Measurements from ENCODE around the gene KCNK13. TPM values are rescaled to one million over a fixed set of nuclear protein-coding genes. Genes with fewer than 3 reads are reported as not detected.
A peak's percentile ranks its signal among the peaks of the same experiment; 100 is the strongest.

KCNK13 gene
- total RNA-seq, 2 donors from 2014 or later, result 0.50 to 0.61 TPM

DNA sequence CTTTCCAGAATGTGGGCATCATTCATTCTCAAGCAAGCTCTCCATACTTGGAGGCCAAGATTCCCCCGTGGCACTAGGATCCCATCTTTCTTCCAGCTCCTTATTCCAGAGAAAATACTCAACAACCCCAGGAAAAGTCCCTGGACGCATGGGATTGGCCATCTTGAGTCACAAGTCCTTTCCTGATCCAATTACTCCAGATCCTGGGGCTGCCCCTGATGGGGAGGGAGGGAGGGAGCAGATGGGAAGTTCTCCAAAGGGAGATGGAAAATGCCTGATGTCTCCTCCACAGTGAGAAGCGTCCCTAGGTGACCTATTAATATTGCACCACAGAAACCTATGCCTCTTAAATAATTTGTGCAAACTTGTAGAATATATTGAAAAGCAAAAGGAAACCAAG, 12.4 kb upstream of the KCNK13 start:
- no peak for ATAC-seq
- no peak overlapping the region for H3K27ac Mint-ChIP-seq
- H3K27me3 Mint-ChIP-seq, result peaks cover 26 to 35% of the 10 kb centered on the region in 2 donors
- H3K4me1 Mint-ChIP-seq (ENCODE audit: low read depth in 2 of 2), result no peaks in the 10 kb centered on the region
- no peaks in the 10 kb centered on the region for H3K36me3 Mint-ChIP-seq
- no peaks in the 10 kb centered on the region for H3K9me3 Mint-ChIP-seq
- H3K4me3 Mint-ChIP-seq, result no peak overlapping the region
- DNase-seq (ENCODE audit: low spot score), result no peak

DNA sequence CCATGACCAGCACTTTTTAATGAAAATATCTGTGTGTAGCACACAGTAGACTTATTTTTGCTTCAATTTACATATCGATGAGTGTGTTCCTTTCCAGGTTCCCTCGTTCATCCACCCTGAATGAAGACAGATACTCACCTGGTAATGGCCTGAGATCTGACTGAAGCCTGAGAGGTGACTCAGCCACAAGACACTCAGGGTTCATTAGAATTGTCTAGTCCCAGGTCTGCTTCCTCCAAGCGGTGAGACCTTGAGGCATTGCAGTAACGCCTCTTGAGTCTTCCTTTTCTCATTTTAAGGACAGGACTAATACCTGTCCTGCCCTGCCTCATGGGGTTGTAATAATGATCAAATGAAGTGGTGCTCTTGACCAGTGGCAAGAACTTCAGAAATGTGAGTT, 11.5 kb upstream of the KCNK13 start:
- no peaks in the 10 kb centered on the region for H3K9me3 Mint-ChIP-seq
- no peaks in the 10 kb centered on the region for H3K4me1 Mint-ChIP-seq (ENCODE audit: low read depth in 2 of 2)
- no peaks in the 10 kb centered on the region for H3K36me3 Mint-ChIP-seq
- ATAC-seq (no peak), DNase-seq (ENCODE audit: low spot score) (no peak)
- no peak overlapping the region for H3K27ac Mint-ChIP-seq
- no peak overlapping the region for H3K4me3 Mint-ChIP-seq
- peaks cover 33 to 43% of the 10 kb centered on the region in 2 donors for H3K27me3 Mint-ChIP-seq

DNA sequence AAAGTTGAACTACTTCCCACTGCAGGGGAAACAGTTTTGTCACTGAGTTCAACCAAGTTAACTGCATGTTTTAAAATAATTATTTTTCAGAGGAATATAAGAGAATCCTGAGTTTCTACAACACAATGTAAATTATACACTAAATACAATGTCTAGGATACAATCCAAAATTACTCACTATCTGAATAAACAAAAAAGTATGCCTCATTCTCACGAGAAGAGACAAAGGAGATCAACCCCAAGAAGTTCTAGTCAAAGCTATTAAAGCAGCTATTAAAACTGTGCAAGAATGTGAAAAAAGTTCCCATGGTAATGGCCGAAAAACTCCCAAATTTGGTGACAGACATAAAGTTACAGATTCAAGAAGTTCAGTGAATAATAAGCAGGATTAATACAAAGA, 8.8 kb upstream of the KCNK13 start:
- H3K27me3 Mint-ChIP-seq, result peaks cover 45 to 61% of the 10 kb centered on the region in 2 donors
- no peak for DNase-seq (ENCODE audit: low spot score)
- H3K27ac Mint-ChIP-seq, result no peak overlapping the region
- H3K4me1 Mint-ChIP-seq (ENCODE audit: low read depth in 2 of 2), result no peaks in the 10 kb centered on the region
- ATAC-seq, result no peak
- no peaks in the 10 kb centered on the region for H3K36me3 Mint-ChIP-seq
- no peaks in the 10 kb centered on the region for H3K9me3 Mint-ChIP-seq
- H3K4me3 Mint-ChIP-seq, result no peak overlapping the region

DNA sequence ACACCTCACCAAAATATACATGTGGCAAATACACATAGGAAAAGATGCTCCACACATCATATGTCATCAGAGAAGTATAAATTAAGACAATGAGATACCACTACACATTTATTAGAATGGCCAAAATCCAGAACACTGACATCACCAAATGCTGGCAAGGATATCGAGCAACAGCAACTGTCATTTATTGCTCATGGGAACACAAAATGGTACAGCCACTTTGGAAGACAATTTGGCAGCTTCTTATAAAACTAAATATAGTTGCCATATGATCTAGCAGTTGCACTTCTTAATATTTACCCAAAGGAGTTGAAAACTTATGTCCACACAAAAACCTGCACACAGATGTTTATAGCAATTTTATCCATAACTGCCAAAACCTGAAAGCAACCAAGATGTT, 7.0 kb upstream of the KCNK13 start:
- H3K4me3 Mint-ChIP-seq, result no peak overlapping the region
- peaks cover 14% of the 10 kb centered on the region in 2 donors for H3K4me1 Mint-ChIP-seq (ENCODE audit: low read depth in 2 of 2)
- no peaks in the 10 kb centered on the region for H3K9me3 Mint-ChIP-seq
- H3K27me3 Mint-ChIP-seq, result peaks cover 52 to 76% of the 10 kb centered on the region in 2 donors
- DNase-seq (ENCODE audit: low spot score) (no peak), ATAC-seq (no peak)
- no peak overlapping the region for H3K27ac Mint-ChIP-seq
- H3K36me3 Mint-ChIP-seq, result peaks cover 5% of the 10 kb centered on the region

DNA sequence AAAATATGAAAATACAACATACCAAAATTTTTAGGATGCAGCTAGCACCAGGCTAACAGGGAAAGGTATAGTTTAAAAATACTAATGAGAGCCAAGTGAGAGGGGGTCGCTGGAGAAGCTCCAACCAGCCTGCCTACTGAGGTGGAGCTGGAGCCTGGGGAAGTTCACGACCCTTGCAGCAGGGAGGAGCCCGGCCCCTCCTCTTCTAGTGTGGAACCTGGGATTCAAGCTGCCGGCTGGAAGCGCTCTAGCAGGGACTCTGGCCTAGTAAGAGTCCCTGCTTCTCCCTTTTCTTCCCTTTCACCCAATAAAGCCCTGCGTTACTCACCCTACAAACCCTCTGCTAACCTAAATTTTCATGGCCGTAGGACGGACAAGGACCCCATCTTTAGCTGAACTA, 5.0 kb upstream of the KCNK13 start:
- Mint-ChIP-seq H3K27ac (no peak overlapping the region), H3K36me3 (peaks cover 5% of the 10 kb centered on the region), H3K27me3 (peaks cover 45 to 68% of the 10 kb centered on the region in 2 donors), H3K4me1 (ENCODE audit: low read depth in 2 of 2) (peaks cover 14 to 15% of the 10 kb centered on the region in 2 donors), H3K4me3 (no peak overlapping the region), H3K9me3 (no peaks in the 10 kb centered on the region)
- ATAC-seq, result no peak
- no peak for DNase-seq (ENCODE audit: low spot score)

DNA sequence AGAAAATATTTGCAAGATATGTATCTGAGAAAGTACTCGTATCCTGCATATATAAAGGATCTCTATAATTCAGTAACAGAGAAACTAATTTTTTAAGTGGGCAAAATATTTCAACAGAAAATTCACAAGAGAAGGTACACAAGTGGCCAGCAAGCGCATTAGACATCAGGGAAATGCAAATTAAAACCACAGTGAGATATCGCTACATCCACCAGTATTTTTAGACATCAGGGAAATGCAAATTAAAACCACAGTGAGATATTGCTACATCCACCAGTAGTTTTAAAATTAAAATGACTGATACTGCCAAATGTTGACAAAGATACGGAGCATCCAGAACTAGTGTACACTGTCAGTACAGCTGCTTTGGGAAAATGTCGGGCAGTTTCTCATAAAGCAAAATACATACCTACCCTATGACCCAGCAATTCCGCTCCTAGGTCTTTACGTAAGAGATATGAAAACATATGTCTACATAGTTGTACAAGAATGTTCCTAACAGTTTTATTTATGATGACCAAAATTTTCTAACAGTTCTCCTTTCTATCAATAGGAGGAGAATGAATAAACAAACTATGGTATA, 2.8 kb upstream of the KCNK13 start:
- H3K4me3 Mint-ChIP-seq, result peak overlapping the region; percentile 56
- peak; percentile 59 to 85 for ATAC-seq

DNA sequence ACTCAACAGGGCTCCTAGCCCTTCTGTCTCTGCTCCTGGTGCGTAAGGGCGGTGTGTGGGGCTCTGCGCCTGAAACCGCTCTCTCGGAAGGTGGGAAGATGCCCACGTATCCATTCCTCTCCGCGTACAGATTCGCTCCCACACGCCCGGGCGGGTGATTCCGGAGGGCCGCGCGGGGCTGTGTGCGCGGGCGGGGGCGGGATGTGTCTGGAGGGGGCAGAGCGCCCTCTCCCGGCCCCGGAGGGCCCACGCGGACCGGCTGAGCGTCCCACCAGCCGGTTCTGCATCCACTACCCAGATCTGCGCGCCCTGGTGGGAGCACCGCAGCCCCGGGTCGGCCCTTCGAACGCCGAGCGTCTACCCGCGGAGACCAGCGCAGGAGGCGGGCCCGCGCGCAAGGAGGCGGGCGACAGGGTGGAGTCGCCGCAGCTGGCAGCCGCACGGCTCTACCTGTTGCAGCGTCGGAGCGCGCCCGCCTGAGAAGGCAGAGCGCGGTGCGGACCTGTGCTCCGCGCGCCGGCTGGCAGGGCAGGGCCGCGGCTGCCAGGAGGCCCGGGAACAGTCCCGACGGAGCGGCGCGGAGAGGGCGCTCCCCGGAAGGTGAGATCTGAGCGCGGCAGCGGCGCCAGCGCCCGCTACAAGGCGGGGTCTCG, 1.4 kb upstream of the KCNK13 start:
- Mint-ChIP-seq H3K9me3 (no peaks in the 10 kb centered on the region), H3K27me3 (peaks cover 48 to 64% of the 10 kb centered on the region in 2 donors), H3K4me1 (ENCODE audit: low read depth in 2 of 2) (peaks cover 25 to 26% of the 10 kb centered on the region in 2 donors), H3K36me3 (peaks cover 11% of the 10 kb centered on the region), H3K4me3 (peak overlapping the region; percentile 70), H3K27ac (no peak overlapping the region)
- ATAC-seq, result peak; percentile 79
- peak; percentile 68 for DNase-seq (ENCODE audit: low spot score)

More for the DNA sequence above, 2.8 kb upstream of the KCNK13 start:
- H3K4me1 Mint-ChIP-seq (ENCODE audit: low read depth in 2 of 2), result peaks cover 25 to 26% of the 10 kb centered on the region in 2 donors
- no peak for DNase-seq (ENCODE audit: low spot score)
- peak overlapping the region in 1 of 2 donors; percentile 78 for H3K27ac Mint-ChIP-seq
- H3K36me3 Mint-ChIP-seq, result peaks cover 11% of the 10 kb centered on the region
- peaks cover 48 to 64% of the 10 kb centered on the region in 2 donors for H3K27me3 Mint-ChIP-seq
- no peaks in the 10 kb centered on the region for H3K9me3 Mint-ChIP-seq

DNA sequence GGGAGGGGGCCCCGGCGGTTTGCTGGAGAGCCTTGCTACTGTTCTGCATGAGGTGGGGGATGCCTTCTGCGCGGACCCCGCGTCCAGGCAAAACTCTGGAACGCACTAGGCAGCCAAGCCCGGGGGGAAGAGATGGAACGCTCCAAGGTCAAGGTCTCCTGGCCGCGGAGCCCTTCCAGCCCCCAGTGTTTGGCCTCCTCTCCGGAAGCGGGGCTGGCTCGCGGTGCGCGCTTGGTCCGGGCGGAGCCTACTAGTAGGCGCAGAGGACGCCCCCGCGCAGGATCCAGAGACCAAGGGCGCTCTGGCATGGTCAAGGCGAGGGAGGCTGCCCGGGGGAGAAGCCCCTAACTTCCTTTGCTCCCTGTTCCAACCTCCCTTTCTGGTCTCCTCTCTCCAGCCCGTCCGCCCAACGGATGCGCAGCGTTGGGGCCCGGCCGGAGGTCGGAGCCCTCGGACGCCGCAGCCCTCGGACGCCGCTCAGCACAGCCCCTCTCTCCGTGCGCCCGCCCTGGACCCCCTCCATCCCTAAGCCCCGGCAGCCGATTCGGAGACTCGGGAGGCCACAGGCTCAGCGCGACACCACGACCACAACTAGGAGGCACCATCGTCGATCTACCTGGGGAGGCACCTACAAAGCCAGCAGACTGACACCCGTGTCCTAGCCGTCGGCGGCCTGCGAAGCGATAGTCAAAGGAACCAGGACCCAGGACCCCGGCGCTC, 669 bp upstream of the KCNK13 start:
- Mint-ChIP-seq H3K9me3 (no peaks in the 10 kb centered on the region), H3K4me1 (ENCODE audit: low read depth in 2 of 2) (peaks cover 25 to 26% of the 10 kb centered on the region in 2 donors), H3K36me3 (peaks cover 11% of the 10 kb centered on the region), H3K27me3 (peaks cover 46 to 59% of the 10 kb centered on the region in 2 donors), H3K27ac (no peak overlapping the region), H3K4me3 (peak overlapping the region; percentile 70)
- DNase-seq (ENCODE audit: low spot score) (no peak), ATAC-seq (peak; percentile 28 to 34)

DNA sequence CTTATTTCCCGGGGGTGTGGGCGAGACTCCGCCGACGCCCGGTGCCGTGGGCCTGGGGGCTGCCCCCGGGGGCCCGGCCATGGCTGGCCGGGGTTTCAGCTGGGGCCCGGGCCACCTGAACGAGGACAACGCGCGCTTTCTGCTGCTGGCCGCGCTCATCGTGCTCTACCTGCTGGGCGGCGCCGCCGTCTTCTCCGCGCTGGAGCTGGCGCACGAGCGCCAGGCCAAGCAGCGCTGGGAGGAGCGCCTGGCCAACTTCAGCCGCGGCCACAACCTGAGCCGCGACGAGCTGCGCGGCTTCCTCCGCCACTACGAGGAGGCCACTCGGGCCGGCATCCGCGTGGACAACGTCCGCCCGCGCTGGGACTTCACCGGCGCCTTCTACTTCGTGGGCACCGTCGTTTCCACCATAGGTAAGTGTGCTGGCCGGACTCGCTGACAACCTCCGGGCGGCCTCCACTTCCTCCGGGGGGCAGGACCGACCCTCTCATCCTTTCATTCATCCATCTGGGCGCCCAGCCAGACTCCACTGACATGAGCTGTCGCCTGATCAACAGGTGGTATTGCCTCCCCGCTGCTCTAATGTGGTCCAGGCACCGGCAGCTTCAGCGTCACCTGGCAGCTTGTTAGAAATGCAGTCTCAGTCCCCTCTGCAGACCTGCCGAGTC, 467 bp downstream of the KCNK13 start:
- Mint-ChIP-seq H3K27ac (no peak overlapping the region), H3K9me3 (no peaks in the 10 kb centered on the region), H3K4me1 (ENCODE audit: low read depth in 2 of 2) (peaks cover 25 to 26% of the 10 kb centered on the region in 2 donors), H3K36me3 (peaks cover 11% of the 10 kb centered on the region), H3K4me3 (peak overlapping the region; percentile 81), H3K27me3 (peaks cover 42 to 55% of the 10 kb centered on the region in 2 donors)
- DNase-seq (ENCODE audit: low spot score) (no peak), ATAC-seq (no peak)

DNA sequence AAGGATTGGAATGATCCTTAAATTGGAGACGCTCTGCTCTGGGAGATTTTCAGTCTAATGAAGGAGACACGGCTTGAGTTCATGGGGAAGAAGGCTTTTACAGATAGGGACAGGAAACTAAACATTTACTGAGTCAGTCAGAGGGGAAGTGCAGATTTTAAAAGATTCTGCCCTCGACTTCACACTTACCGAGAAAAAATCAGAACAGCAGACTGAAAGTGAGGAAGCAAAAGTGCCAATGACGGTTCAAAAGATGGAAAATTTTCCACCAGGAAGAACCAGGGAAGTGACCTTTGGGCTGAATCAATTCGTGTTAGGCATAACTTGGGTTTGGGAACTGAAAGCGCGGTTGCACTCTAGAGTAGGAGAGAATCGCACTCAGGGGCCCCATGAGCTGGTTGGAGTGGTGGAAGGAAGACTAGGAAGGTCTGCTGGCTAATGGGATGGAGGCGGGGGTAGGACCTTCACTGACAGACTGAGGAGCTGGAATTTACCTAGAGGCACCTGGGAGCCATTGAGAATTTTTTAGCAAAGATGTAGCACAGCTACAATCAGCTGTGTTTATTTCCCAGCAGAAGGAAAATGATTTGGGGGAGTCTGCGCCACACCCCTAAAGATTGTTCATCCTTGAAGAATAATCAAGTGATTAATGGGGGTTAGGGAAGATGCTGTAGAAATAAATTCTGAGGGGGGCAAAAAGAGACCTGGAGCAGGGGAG, 1.2 kb downstream of the KCNK13 start:
- ATAC-seq (no peak), DNase-seq (ENCODE audit: low spot score) (no peak)
- H3K36me3 Mint-ChIP-seq, result peaks cover 11% of the 10 kb centered on the region
- H3K4me3 Mint-ChIP-seq, result peak overlapping the region; percentile 81
- peaks cover 25 to 26% of the 10 kb centered on the region in 2 donors for H3K4me1 Mint-ChIP-seq (ENCODE audit: low read depth in 2 of 2)
- H3K9me3 Mint-ChIP-seq, result no peaks in the 10 kb centered on the region
- no peak overlapping the region for H3K27ac Mint-ChIP-seq
- peaks cover 47 to 59% of the 10 kb centered on the region in 2 donors for H3K27me3 Mint-ChIP-seq

DNA sequence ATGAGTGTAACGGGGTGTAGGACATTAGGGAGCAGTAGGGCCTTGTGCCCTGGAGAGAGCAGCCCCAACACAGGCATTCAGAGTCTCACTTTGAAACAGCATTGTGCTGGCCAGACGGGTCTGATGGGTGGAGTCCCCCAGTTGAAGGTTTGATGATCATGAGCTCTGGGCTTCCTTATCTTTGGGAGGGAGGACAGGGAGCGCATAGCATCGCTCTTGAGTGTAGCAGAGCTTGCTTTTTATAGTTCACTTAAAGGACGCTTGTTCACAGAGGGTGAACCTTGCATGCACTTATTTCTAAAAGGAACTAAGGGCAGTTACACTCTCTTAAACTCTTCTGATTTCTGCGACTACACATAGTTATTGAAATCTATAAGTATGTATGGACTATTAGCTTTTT, 10.6 kb downstream of the KCNK13 start:
- ATAC-seq, result peak in 1 of 2 donors; percentile 57
- Mint-ChIP-seq H3K9me3 (no peaks in the 10 kb centered on the region), H3K4me1 (ENCODE audit: low read depth in 2 of 2) (no peaks in the 10 kb centered on the region), H3K27ac (no peak overlapping the region), H3K36me3 (no peaks in the 10 kb centered on the region), H3K27me3 (peaks cover 31 to 55% of the 10 kb centered on the region in 2 donors), H3K4me3 (no peak overlapping the region)
- DNase-seq (ENCODE audit: low spot score), result no peak

DNA sequence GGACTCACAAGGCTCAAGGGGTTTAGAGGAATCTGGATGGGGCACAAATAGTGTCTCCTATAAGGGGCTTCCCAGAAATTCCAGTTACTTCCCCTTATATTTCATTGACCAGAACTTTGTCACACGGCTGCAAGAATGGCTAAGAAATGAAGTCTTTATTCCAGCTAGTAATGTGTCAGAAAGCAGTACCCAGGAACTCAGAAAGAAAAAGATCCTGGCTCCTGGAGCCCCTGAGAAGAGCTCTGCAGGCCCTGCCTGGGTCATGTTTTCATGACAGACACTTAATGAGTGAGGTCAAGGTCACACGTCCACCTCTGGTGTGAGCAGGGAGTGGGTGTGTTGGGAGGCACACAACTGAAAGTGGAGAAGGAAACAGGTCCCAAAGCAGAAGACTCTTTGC, 17.8 kb downstream of the KCNK13 start:
- Mint-ChIP-seq H3K27ac (no peak overlapping the region), H3K9me3 (no peaks in the 10 kb centered on the region), H3K36me3 (no peaks in the 10 kb centered on the region), H3K4me1 (ENCODE audit: low read depth in 2 of 2) (no peaks in the 10 kb centered on the region), H3K4me3 (no peak overlapping the region), H3K27me3 (peaks cover 31 to 75% of the 10 kb centered on the region in 2 donors)
- ATAC-seq (no peak), DNase-seq (ENCODE audit: low spot score) (no peak)

DNA sequence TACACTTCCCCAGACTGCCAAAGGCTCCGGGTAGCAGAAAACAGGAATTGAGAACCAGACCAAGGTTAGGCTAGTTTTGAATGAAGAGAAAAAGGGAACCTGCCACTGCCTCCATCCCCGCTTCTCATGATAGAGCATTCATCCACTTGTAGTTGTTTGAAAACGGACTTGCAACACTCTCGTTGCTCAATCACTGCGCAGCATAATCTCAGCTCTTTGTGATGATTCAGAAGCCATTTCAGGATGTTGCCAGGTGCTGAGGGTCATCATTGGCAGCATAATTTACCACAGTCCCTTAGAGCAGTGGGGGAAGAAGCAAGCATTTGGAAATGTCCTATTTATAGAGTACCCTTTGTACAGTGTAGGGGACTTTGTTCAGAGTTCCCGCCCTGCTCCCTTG, 25.6 kb downstream of the KCNK13 start:
- Mint-ChIP-seq H3K9me3 (peaks cover 3% of the 10 kb centered on the region), H3K36me3 (peaks cover 5% of the 10 kb centered on the region), H3K4me1 (ENCODE audit: low read depth in 2 of 2) (peaks cover 4 to 10% of the 10 kb centered on the region in 2 donors), H3K4me3 (no peak overlapping the region), H3K27me3 (peaks cover 23 to 58% of the 10 kb centered on the region in 2 donors), H3K27ac (no peak overlapping the region)
- no peak for DNase-seq (ENCODE audit: low spot score)
- ATAC-seq, result peak; percentile 85 to 90

Data from natural killer cell treated with Interleukin-12 subunit alpha and Interleukin-12 subunit beta and Interleukin-15 and Interleukin-18, amount 100 ng/mL, for 72 hours (primary cell).